H1 (cell line): ENCODE measurements around the gene AP2A2.

Experiments
- EZH2 ChIP-seq: fragments of 200-600 bp; sonication (generic); IDR thresholded peaks from 2 replicates; pipeline ENCODE4 v1.7.1; 2012; ENCODE audit warnings: low read depth, mild to moderate bottlenecking, moderate library complexity, low read length, inconsistent platforms; ENCODE audit not compliant: severe bottlenecking
- JUN ChIP-seq: IDR thresholded peaks from 2 replicates; pipeline ENCODE4 v1.6.1; 2011; ENCODE audit warnings: low read depth, mild to moderate bottlenecking, improper control_type of control experiment, low read length
- JUND ChIP-seq: IDR thresholded peaks from 2 replicates; pipeline ENCODE4 v1.6.1; 2011; ENCODE audit warnings: mild to moderate bottlenecking, improper control_type of control experiment, low read length
- NRF1 ChIP-seq: IDR thresholded peaks from 2 replicates; pipeline ENCODE4 v1.6.1; 2011; ENCODE audit warnings: mild to moderate bottlenecking, low read depth, low read length, improper control_type of control experiment
- POLR2A ChIP-seq, 2 experiments: IDR thresholded peaks; 1 replicate in 1 of 2; 2 replicates in 1 of 2; pipeline ENCODE4 v1.6.1; 2011; ENCODE audit warnings: low read depth in 2 of 2, low read length in 2 of 2, mild to moderate bottlenecking in 2 of 2; ENCODE audit errors: control extremely low read depth in 1 of 2
- SAP30 ChIP-seq: fragments of 300-600 bp; sonication (generic); IDR thresholded peaks from 2 replicates; pipeline ENCODE4 v1.7.1; 2012; ENCODE audit warnings: low read length, moderate library complexity, mild to moderate bottlenecking, inconsistent platforms; ENCODE audit not compliant: insufficient read depth, insufficient replicate concordance
- SIX5 ChIP-seq: IDR thresholded peaks from 2 replicates; pipeline ENCODE4 v1.6.1; 2011; ENCODE audit warnings: mild to moderate bottlenecking, low read depth, low read length
- TAF1 ChIP-seq: IDR thresholded peaks from 2 replicates; pipeline ENCODE4 v1.6.1; 2011; ENCODE audit warnings: mild to moderate bottlenecking, low read depth, low read length
- TCF12 ChIP-seq: IDR thresholded peaks from 2 replicates; pipeline ENCODE4 v1.6.1; 2011; ENCODE audit warnings: low read depth, mild to moderate bottlenecking, low read length
- YY1 ChIP-seq: IDR thresholded peaks from 2 replicates; pipeline ENCODE4 v1.6.1; 2011; ENCODE audit warnings: low read depth, mild to moderate bottlenecking, low read length
- ZNF274 ChIP-seq: IDR thresholded peaks from 2 replicates; pipeline ENCODE4 v1.7.0; 2012; ENCODE audit warnings: low read length, borderline replicate concordance; ENCODE audit errors: extremely low read depth
- TF ChIP-seq, protein P1 (sequence below), 3 experiments: IDR thresholded peaks; 1 replicate in 2 of 3; 2 replicates in 1 of 3; pipeline versions ENCODE4 v1.5.1 to v1.6.1; 2011; ENCODE audit warnings: low read length in 3 of 3, mild to moderate bottlenecking in 3 of 3, inconsistent platforms in 2 of 3, low read depth in 1 of 3, moderate library complexity in 1 of 3; ENCODE audit not compliant: insufficient read depth in 1 of 3; ENCODE audit errors: control extremely low read depth in 1 of 3
- TF ChIP-seq, protein P2 (sequence below): IDR thresholded peaks from 2 replicates; pipeline ENCODE4 v1.6.1; 2011; ENCODE audit warnings: low read depth, mild to moderate bottlenecking, low read length; ENCODE audit not compliant: insufficient read depth

DNA sequence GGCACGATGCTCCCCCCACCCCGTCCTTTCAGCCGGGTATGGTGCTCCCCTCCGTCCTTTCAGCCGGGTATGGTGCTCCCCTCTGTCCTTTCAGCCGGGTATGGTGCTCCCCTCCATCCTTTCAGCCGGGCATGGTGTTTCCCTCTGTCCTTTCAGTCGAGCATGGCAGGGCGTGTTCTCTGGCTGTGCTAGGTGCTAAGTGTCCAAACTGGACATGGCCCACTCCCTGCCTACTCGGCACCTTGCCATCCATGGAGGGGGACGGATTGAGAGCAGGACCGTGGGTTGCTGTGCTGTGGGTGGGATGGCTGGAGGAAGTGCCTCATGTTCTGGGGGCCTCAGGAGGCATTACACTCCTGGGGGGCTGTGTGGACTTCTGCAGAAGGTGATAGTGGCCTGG lies 65.4 kb downstream of the AP2A2 start:
- no peak for TF ChIP-seq POLR2A (IDR thresholded peaks at IDR 0.05; ENCODE audit: control extremely low read depth in 1 of 2, low read depth in 2 of 2, low read length in 2 of 2)
- no peak for TF ChIP-seq EZH2
- TF ChIP-seq, protein P1, sequence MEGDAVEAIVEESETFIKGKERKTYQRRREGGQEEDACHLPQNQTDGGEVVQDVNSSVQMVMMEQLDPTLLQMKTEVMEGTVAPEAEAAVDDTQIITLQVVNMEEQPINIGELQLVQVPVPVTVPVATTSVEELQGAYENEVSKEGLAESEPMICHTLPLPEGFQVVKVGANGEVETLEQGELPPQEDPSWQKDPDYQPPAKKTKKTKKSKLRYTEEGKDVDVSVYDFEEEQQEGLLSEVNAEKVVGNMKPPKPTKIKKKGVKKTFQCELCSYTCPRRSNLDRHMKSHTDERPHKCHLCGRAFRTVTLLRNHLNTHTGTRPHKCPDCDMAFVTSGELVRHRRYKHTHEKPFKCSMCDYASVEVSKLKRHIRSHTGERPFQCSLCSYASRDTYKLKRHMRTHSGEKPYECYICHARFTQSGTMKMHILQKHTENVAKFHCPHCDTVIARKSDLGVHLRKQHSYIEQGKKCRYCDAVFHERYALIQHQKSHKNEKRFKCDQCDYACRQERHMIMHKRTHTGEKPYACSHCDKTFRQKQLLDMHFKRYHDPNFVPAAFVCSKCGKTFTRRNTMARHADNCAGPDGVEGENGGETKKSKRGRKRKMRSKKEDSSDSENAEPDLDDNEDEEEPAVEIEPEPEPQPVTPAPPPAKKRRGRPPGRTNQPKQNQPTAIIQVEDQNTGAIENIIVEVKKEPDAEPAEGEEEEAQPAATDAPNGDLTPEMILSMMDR (IDR thresholded peaks at IDR 0.05; ENCODE audit: control extremely low read depth in 1 of 3, insufficient read depth in 1 of 3, low read depth in 1 of 3, low read length in 3 of 3): no peak
- no peak for TF ChIP-seq ZNF274
- TF ChIP-seq JUND: no peak
- no peak for TF ChIP-seq SIX5
- TF ChIP-seq SAP30: no peak
- no peak for TF ChIP-seq YY1
- no peak for TF ChIP-seq TCF12
- TF ChIP-seq TAF1: no peak
- TF ChIP-seq, protein P2, sequence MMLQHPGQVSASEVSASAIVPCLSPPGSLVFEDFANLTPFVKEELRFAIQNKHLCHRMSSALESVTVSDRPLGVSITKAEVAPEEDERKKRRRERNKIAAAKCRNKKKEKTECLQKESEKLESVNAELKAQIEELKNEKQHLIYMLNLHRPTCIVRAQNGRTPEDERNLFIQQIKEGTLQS: no peak
- no peak for TF ChIP-seq NRF1
- TF ChIP-seq JUN: no peak
